Fibroblast of peridontal ligament (primary cell): ENCODE results near the gene GALNT3.

Source experiments
- DNase-seq: peaks from one replicate; pipeline ENCODE4 v3.0.0-alpha.2; 2010; ENCODE audit errors: extremely low read depth

The GALNT3 gene

GRCh38 chr2:165743442-165743841 is 50.6 kb downstream of the GALNT3 start:
- no peak for DNase-seq

- DNase-seq, result peak; percentile 47
These were observed 68.6 kb downstream of the GALNT3 start for GRCh38 chr2:165725421-165725820.

GRCh38 chr2:165720511-165720910 is 73.5 kb downstream of the GALNT3 start:
- peak; percentile 95 for DNase-seq

- DNase-seq, result no peak
These were observed 75.3 kb downstream of the GALNT3 start for GRCh38 chr2:165718610-165719210.

GRCh38 chr2:165716091-165716490 is 78.0 kb downstream of the GALNT3 start:
- no peak for DNase-seq

- no peak for DNase-seq
These were observed 87.0 kb downstream of the GALNT3 start for GRCh38 chr2:165706960-165707487.

- DNase-seq, result no peak
These were observed 92.9 kb downstream of the GALNT3 start for GRCh38 chr2:165701147-165701546.

GRCh38 chr2:165700531-165700930 is 93.5 kb downstream of the GALNT3 start:
- DNase-seq, result no peak

- DNase-seq, result no peak
These were observed 94.1 kb downstream of the GALNT3 start for GRCh38 chr2:165699946-165700345.

- DNase-seq, result peak; percentile 73
These were observed 95.6 kb downstream of the GALNT3 start for GRCh38 chr2:165698444-165698884.

GRCh38 chr2:165697748-165698443 is 96.2 kb downstream of the GALNT3 start:
- no peak for DNase-seq
